Umbilical cord (tissue), 2 donors: ENCODE measurements around the gene PDE11A. TPM values are rescaled to one million over a fixed set of nuclear protein-coding genes. Genes with fewer than 3 reads are reported as not detected.
"Not testable (repeated sequence)": the region's sequence is repeated elsewhere in the genome, so short reads cannot be mapped to it uniquely, and the experiment has no call there.

ENCODE experiments used
- DNase-seq: peaks from one replicate; pipeline ENCODE4 v3.0.0-alpha.2; 2015; ENCODE audit warnings: low spot score
- total RNA-seq: library from RNA; depleted of rRNA; stranded (reverse); fragments of >200 nt; gene quantifications from one replicate; pipeline ENCODE4 v1.2.3, GENCODE V29; 2014; ENCODE audit warnings: low replicate concordance; ENCODE audit not compliant: insufficient read depth

Gene PDE11A
- total RNA-seq, 1 donor from 2014 or later: 0.72 TPM

DNA sequence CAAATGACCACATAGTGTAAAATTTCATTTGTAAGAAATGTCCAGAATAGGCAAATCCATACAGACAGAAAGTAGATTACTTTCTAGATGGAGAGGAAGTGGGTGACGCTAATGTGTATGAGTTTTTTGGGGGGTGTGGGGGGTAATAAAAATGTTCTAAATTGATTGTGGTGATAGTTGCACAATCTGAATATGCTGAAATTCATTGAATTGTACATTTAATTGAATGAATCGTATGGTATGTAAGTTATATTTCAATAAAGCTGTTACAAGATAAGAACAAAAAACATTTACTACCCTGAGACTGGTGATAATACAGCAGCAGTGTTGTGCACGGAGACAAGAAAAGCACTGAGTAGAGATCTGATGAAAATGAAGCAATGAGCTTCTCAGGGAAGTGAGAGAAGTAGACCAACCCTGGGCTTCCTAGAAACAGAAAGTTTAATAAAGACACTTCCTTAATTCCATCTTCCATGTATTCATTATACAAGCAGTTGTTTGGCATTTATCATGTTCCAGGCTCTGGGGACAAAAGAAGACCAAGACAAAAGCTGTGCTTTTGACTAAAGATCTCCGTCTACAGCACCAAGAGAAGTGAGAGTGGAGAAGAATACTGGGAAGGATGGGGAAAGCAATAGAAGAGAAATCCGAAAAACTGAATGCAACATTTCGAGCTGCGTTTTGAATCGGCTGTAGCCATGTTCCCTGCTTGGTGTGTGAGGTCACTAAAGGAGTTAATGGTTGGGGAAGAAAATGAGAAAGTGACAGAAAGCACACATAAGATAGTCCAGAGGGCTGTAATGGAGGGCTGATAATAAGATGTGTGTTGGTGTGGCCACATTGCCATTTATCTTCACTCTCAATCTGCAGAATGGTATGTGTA is 1.8 kb upstream of the PDE11A start:
- DNase-seq: no peak

DNA sequence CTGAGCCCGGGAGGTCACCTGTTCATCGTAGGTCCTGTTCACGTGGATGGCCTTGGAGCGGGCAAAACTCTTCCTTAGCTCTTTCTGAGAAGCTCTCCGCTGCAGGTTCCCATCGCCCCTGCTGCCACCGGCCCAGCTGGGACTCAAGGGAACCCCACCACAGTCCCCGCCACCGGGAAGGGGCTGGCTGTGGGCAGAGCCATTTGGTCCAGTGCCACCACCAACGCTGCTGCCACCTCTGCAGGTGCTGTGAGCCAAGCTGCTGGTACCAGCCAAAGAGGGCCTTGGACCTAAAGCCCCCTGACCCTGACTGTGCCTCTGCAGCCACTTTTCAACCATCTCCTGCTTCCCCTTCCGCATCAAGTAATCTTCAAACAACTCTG is 586 bp downstream of the PDE11A start:
- DNase-seq: no peak

DNA sequence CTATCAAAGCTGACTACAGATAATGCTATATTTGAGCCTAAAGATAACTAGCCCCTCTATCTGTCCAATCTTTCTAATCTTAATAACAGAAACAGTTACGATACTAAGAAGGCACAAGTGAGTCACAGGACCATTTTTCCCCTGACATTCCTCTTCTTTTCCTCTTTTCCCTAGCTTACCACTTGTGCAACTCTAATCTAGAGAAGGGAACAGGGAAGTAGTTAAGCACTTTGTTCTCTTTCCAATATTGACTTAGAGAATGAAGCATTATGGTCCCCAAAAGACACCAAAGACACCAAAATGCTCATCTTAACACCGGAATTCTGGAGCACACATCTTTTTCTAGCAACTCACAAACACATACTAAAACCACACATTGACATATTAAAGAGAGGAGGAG is 1.8 kb downstream of the PDE11A start:
- DNase-seq: peak; percentile 18

DNA sequence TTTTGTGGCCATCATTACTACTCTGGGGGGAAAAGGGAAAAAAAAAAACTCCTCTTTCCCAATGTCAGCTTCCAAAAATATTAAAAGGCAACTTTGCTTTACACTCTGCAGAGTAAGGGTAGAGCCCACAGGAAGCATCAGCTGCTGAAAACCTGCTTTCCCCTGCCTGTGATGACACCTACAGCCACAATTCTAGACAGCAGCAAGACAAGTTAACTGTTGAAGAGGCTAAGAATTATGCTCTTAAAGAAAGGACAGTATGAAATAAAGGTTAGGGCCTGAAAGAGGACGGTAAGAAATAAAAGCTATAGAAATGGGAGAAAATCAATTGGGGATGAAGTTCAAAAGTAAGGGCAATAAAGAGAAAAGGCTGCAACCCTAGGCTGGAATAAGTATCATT is 3.0 kb downstream of the PDE11A start:
- no peak for DNase-seq

DNA sequence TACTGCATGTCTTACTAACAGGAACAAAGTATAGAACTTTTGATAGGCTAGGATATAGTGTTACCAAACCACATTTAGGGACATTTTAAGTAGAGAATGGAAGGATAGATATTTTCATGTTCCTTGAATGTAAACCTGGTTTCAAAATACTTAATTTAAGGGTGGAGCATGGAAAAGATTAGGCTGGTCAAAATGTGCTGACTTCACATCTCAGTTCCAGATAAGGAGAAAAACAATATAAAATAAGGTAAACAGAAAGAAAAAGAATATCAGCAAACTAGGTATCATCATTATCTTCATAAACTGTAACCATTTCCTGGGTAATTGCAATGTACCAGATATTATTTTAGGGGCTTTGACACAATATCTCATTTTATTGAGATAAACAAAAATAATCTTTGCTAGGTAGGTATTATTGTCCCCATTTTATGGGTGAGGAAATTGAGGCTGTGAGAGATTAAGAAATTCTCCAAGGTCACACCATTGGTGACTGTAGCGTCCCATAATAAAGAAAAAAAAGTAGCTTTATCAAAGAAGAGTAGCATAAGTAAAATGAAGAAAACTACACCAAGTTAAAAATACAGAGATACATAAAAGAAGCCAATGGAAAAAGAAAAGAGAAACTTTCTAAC is 3.6 kb downstream of the PDE11A start:
- no peak for DNase-seq

DNA sequence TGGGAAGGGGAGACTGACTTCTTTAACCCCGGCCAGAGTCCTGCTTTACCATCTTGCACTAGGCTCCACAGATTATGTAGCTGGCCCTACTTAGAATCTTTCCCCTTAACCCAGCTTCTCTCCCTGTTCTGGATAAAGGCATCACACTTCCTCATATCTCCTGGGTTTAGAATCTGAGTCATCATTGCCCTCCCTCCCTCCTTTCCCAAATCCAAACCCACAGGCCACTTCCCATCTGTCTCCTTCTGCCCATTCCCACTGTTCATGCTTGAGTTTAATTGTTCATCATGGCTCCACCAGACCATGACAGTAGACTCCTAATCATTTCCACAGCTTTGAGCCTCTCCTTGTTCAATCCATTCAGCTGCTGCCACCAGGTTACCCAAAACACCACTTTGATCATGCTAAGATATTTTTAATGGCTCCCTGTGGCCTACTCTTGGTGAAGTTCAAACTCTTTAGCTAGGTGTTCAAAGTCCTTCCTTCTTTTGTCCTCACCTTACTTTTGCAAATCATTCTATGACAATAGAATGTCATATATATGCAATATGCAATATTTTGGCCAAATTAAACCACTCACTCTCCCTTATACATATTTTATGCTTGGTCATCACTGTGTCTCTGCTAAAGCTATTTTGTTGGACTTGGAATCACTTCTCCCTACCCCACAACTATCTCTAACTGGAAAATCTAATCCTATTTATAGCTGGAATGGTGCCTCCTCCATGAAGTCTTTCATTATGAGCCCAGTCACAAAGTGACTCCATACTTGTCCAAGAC is 5.5 kb downstream of the PDE11A start:
- DNase-seq: no peak

DNA sequence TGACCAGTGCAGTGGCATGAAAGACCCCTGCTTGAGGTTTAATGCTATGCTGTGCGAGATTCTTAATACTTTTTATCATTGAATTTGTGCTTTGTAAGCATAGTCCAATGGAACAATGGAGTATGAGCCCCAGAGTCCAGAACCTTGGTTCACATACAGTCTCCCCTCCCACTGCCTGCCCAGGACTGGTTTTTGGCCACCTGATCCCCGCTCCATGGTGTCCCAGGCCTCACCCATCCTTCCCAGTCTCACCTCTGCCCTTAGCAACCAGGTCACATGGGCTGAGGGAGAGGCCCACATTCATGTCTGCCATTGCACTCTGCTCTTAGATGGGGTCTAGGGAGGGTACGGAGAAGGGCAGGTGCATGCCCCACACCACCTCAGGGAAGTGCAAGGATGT is 6.3 kb downstream of the PDE11A start:
- no peak for DNase-seq

DNA sequence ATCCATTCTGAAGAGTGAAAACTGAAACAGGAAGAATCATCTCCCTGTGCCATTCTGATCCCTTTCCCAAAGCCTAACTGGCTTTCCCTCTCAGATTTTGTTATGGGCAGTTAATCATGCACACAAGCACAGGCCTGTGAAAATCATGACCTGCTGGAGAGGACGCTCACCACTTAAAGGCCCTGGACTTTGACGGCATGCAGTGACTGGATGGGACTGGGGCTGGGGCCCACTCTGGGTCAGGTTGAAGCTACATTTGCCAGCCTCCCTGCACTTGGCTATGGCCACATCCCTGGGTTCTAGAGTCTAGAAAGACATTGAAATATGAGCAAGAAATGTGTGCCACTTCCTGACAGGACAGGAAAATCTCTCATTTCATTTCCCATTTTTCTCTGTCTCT is 12.9 kb downstream of the PDE11A start:
- no peak for DNase-seq

DNA sequence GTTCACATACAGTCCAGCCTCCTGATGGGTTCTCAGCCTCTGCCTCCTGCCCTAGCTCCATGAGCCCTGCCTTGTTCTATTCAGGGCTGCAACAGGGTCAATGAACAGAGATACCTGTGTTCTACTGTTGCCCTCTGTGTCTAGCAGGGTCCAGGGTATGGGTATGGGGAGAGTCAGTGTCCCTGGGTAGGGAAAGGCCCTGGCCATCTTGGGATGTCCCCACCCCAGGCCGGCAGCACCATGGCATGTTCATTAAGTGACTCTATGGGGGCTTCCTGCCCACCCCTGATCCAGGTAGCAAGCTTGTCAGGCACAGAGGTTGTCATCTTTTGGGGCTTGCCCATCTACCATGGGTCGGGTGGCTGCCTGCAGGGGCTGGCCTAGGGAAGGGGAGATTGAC is 13.5 kb downstream of the PDE11A start:
- no peak for DNase-seq

DNA sequence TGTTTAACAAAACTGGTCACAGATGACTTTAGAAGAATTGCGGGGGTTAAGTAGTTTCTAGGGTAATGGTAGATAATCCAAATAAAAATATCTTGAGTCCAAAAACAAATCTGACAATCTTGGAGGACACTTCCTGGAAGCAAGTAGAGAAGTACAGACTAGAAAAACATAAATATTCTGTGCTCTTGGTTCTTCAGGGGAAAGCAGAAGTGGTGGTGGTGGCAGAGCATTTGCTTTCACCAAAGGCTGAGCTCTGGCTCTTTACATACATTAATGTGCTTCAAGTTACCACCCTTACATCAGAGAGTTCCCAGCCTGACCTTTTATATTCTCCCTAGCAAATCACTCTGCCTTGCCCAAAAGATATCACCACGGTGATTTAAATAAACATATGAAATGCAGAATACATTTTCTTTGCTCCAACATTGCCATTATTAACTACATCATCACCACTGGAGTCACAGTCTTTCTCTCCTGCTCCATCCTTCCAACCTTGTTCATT is 15.3 kb downstream of the PDE11A start:
- DNase-seq: no peak

DNA sequence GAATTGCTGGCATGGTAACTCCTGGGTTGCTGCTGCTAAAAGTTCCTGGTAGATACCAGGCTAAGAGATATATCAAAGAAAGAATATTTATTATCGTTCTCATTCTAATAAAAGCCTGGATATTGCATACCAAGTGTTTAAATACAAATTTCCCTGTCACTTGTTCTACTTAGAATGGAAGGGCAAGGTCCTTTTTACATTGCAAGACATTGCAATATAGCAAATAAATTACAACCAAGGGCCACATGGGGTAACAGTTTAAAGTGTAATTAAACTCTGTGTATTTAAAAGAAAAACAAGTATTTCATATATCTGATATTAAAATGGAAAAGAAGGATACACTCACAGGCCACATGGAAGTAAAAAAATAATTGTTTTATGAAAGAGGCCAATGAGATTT is 16.2 kb downstream of the PDE11A start:
- DNase-seq: no peak

DNA sequence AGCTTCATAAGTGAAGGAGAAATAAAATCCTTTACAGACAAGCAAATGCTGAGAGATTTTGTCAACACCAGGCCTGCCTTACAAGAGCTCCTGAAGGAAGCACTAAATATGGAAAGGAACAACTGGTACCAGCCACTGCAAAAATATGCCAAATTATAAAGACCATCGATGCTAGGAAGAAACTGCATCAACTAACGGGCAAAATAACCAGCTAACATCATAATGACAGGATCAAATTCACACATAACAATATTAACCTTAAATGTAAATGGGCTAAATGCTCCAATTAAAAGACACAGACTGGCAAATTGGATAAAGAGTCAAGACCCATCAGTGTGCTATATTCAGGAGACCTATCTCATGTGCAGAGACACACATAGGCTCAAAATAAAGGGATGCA is 21.3 kb downstream of the PDE11A start:
- not testable (repeated sequence) for DNase-seq

DNA sequence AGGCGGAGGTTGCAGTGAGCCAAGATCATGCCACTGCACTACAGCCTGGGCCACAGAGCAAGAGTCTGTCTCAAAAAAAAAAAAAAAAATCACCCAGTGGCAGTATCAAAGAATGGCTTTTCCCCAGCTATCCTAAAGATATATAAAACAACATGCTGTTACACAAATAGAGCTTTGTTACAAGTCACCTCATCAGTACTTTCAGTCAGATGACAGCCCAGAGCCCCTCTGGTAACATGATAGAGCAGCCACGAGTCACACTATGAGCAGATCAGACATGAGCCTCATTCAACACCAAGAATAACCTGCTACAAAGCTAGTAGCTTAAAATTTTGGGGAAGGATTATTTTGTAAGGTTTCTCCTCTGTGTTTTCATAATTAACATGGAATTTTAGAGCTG is 25.2 kb downstream of the PDE11A start:
- DNase-seq: no peak

DNA sequence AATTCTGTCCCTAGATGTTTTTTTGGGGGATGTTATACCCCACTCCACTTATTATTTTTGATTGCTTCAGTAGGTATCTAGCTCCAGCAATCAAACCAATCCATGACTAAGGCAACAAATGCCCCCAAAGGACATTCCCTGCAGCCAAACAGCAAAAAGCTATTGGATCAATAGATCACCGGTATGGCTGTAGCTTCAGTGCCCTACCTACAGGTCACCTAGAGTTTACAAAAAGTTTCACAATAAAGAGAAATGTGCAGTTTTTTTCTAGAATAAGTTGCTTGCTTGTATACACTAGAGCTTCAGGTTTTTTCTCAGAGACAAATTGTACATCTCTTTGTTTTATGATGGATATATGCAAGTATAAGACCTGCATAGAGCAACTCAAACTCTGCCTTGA is 27.7 kb downstream of the PDE11A start:
- DNase-seq: no peak

DNA sequence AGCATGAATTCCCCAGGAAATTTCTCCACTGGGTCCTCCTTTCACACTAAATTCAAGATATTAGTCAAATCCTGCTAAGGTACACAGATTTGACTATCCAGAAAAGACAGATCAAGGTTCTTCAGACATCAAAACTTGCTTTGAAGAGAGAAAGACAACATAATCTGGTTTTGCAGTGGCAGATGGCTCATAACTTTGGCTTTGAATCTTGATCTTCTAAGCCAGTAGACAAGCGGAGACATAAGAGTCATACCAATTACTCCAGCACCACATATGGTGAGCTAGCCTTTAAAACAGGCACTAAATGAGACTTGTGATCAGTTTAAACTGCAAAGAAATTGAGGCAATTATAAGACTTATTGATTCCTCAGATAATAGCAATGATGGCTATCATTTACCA is 29.3 kb downstream of the PDE11A start:
- no peak for DNase-seq

DNA sequence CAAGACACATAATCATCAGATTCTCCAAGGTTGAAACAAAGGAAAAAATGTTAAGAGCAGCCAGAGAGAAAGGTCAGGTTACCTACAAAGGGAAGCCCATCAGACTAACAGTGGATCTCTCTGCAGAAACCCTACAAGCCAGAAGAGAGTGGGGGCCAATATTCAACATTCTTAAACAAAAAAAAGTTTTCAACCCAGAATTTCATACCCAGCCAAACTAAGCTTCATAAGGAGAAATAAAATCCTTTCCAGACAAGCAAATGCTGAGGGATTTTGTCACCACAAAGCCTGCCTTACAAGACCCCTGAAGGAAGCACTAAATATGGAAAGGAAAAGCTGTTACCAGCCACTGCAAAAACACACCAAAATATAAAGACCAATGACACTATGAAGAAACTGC is 39.0 kb downstream of the PDE11A start:
- DNase-seq: not testable (repeated sequence)

DNA sequence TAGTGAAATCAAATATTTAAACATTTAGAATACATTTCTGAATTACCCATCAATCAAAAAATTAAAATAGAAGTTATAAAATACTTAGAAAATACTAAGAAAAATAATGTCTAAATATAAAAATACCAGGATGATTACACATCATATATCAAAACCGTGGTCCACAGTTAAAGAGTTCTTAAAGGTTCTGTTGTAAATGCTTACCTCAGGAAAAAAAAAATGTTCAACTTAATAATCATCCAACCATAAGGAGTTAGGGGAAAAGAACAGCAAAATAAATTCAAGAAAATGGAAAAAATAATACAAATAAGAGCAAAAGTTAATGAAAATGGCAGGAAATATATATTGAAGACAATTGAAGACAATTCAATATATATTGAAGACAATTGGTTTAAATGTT is 43.2 kb downstream of the PDE11A start:
- no peak for DNase-seq

DNA sequence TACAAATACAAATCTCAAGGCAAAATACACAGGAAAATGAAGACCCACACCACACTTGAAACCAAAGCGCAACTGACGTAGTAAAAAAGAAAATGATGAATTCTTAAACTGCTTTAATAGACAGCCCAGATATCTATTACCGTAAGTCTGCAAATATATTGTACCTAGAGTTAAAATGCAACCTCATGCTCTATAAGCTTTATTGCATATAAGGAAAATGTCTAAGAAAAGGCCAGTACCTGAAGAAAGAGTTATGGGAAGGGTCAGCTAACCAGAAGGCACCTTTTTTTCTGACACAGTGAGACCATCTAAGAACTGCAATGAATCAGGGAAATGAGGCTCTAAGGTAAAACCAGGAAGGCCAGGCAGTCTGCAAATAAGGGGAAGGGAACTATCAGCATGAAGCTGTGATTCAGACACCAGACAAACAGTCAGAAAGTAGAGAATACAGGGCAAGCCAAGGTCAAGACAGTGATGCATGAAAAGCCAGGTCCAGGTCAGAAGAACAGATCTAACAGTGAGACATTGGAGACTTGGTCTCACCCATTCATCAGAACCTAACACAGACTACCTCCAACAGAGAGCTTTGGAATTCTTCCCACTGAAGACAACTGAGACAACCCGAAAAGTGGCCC is 46.9 kb downstream of the PDE11A start:
- no peak for DNase-seq

DNA sequence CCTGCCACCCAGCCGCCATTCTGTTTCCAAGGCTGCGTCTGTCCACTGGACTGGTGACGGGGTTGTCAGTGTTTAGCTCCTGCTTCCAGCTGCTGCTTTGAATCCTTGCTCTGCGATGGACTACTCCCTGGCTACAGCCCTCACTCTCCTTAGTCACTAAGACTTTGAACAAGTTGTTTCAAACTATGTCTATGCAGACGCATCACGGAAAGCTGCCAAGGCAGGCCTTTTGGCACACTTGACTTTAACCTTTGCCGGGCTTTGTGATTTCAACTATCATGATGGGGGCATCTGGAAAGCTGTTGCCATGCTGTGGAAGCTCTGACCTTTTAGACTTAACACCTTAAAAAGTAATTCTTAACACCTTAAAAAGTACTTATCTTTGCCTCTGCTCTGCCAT is 54.4 kb downstream of the PDE11A start:
- no peak for DNase-seq

DNA sequence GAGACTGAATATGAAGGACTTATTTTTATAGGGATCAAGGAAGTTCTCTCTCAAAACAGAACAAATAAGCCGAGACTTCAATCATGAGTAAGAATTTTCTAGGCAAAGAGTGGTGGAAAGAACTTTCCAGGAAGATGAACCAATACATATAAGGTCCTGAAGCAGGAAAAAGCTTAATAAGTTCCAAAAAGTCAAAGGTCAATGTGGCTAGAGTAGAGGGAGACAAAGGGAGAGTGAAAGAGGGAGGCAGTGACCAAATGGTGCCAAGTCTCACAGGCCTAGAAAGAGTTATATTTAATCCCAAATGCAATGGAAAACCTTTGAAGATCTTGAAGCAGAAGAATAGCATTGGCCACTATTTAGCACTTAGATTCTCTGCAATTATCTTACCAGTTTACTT is 56.0 kb downstream of the PDE11A start:
- DNase-seq: no peak

DNA sequence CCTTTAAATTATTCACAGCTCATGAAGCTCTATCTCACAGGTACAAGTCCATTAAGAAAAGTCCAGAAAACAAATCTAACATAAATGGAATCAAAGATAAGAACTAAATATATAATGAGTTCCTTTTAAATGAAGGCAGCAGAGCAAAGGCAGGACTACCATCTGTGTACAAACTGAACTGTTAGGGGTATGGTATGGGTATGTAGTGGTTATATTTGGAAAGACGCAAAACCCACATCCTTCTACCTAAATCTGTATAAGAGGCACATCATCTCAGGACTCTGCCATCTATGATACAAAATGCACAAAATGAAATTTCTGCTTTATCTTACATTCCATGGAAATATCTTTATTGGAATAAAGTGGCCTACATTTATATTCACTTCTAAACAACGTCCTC is 59.9 kb downstream of the PDE11A start:
- no peak for DNase-seq

DNA sequence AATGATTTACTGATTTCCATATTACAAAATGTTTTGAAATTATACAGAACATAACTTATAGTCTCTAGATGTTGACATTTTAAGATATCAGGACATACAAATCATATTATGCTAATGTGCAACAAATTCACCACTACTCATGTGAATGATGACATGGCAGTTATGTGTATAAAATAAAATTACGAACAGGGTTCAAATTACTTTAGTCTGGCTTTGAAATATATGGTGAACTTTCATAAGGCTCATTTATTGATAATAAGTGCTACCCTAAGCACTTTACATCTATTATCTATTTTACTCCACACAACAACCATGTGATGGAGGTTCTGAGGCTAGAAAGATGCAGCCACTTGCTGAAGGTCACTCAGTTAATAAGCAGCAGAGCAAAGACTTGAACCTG is 62.8 kb downstream of the PDE11A start:
- DNase-seq: no peak
